Endothelial cell of umbilical vein (primary cell): ENCODE results near the gene TTBK1. TPM values are rescaled to one million over a fixed set of nuclear protein-coding genes. Genes with fewer than 3 reads are reported as not detected.

ENCODE experiments used
- BruUV-seq: library from RNA; stranded (reverse); fragments of 400-500 nt; replicated peaks from 2 replicates; lab custom pipeline; 2021; lab: Mats Ljungman, UMichigan
- CTCF ChIA-PET: fragments of 300-600, 350-600 bp; sonication (Branson Sonifier 250); formaldehyde crosslinking; loops from one replicate; lab custom pipeline; 2021; ENCODE audit warnings: antibody characterized with exemption, inconsistent platforms; lab: Charles Lee
- POLR2A ChIA-PET: fragments of 300-600, 350-600 bp; sonication (Branson Sonifier 250); formaldehyde crosslinking; loops from one replicate; lab custom pipeline; 2021; ENCODE audit warnings: antibody characterized with exemption, inconsistent platforms; lab: Charles Lee
- DNase-seq: peaks from one replicate; pipeline ENCODE4 v3.0.0-alpha.2; 2011; ENCODE audit warnings: low read depth, low spot score
- FAIRE-seq: peaks from 2 replicates; lab custom pipeline; 2011; peaks lifted over from hg19 to GRCh38; lab: Jason Lieb, UNC
- H2AFZ ChIP-seq: 2 replicates; pipeline ENCODE4 v1.6.0; 2012; ENCODE audit warnings: low read depth, low read length, control low read depth, inconsistent platforms
- H3K27ac ChIP-seq: 2 replicates; pipeline ENCODE4 v1.5.1; 2011; ENCODE audit warnings: low read depth, mild to moderate bottlenecking, control low read depth, low read length, moderate library complexity; ENCODE audit not compliant: insufficient read depth
- H3K27me3 ChIP-seq, 2 experiments: 2 replicates each; pipeline versions ENCODE4 v1.6.0 to v1.6.1; 2011; ENCODE audit warnings: low read length in 2 of 2, mixed read lengths in 1 of 2; ENCODE audit not compliant: control insufficient read depth in 2 of 2, insufficient read depth in 2 of 2
- H3K36me3 ChIP-seq, 2 experiments: 2 replicates in 1 of 2; 3 replicates in 1 of 2; pipeline ENCODE4 v1.5.1; 2011; ENCODE audit warnings: low read length in 2 of 2, mild to moderate bottlenecking in 1 of 2, moderate library complexity in 1 of 2; ENCODE audit not compliant: control insufficient read depth in 2 of 2, insufficient read depth in 2 of 2; ENCODE audit errors: extremely low read depth in 1 of 2
- H3K4me1 ChIP-seq: 3 replicates; pipeline ENCODE4 v1.5.1; 2011; ENCODE audit warnings: mild to moderate bottlenecking, low read length; ENCODE audit not compliant: control insufficient read depth, insufficient read depth; ENCODE audit errors: extremely low read depth
- H3K4me2 ChIP-seq: 2 replicates; pipeline ENCODE4 v1.6.1; 2011; ENCODE audit warnings: low read length, control low read depth, mixed read lengths; ENCODE audit not compliant: insufficient read depth
- H3K4me3 ChIP-seq, 3 experiments: fragments of 200-600 bp in 1 of 3; sonication (generic), shearing (Covaris generic) in 1 of 3; replicated peaks in 1 of 3; 2 replicates each; pipeline ENCODE4 v1.5.1; 2011 to 2016; ENCODE audit warnings: control low read depth in 3 of 3, low read length in 3 of 3, mild to moderate bottlenecking in 2 of 3, inconsistent platforms in 1 of 3, low read depth in 1 of 3, moderate library complexity in 1 of 3; ENCODE audit not compliant: insufficient read depth in 1 of 3
- H3K79me2 ChIP-seq: 2 replicates; pipeline ENCODE4 v1.6.0; 2012; ENCODE audit warnings: low read length, inconsistent platforms; ENCODE audit not compliant: control insufficient read depth, insufficient read depth
- H3K9ac ChIP-seq: replicated peaks from 2 replicates; pipeline ENCODE3; 2011; ENCODE audit warnings: low read length, control low read depth; ENCODE audit not compliant: insufficient read depth; ENCODE audit errors: extremely low read depth
- H3K9me1 ChIP-seq: replicated peaks from 3 replicates; pipeline ENCODE4 v1.6.0; 2011; ENCODE audit warnings: mild to moderate bottlenecking, low read length; ENCODE audit not compliant: control insufficient read depth, insufficient read depth; ENCODE audit errors: extremely low read depth
- H3K9me3 ChIP-seq: replicated peaks from 2 replicates; pipeline ENCODE4 v1.5.1; 2012; ENCODE audit warnings: low read length, inconsistent platforms; ENCODE audit not compliant: control insufficient read depth, insufficient read depth
- H4K20me1 ChIP-seq: replicated peaks from 2 replicates; pipeline ENCODE3; 2011; ENCODE audit warnings: mild to moderate bottlenecking, low read length; ENCODE audit not compliant: control insufficient read depth, insufficient read depth; ENCODE audit errors: extremely low read depth
- CTCF ChIP-seq, 2 donors: IDR thresholded peaks; 1 replicate in 1 of 2; 2 replicates in 1 of 2; pipeline ENCODE4 v1.5.1; 2011; ENCODE audit warnings: low read length in 2 of 2, mild to moderate bottlenecking in 2 of 2, moderate library complexity in 2 of 2, control low read depth in 1 of 2, inconsistent platforms in 1 of 2, low read depth in 1 of 2; ENCODE audit not compliant: insufficient read depth in 1 of 2; ENCODE audit errors: extremely low read depth in 1 of 2
- EZH2 ChIP-seq: IDR thresholded peaks from 2 replicates; pipeline ENCODE4 v1.6.1; 2012; ENCODE audit warnings: borderline replicate concordance, low read depth, mild to moderate bottlenecking, moderate library complexity, low read length, inconsistent platforms; ENCODE audit not compliant: severe bottlenecking
- GATA2 ChIP-seq: IDR thresholded peaks from 2 replicates; pipeline ENCODE4 v1.7.0; 2011; ENCODE audit warnings: low read depth, mild to moderate bottlenecking, moderate library complexity, mixed read lengths, low read length; ENCODE audit not compliant: insufficient read length, insufficient read depth
- MYC ChIP-seq: IDR thresholded peaks from one replicate; pipeline ENCODE4 v1.6.1; 2011; ENCODE audit warnings: mild to moderate bottlenecking, low read depth, low read length
- POLR2A ChIP-seq: IDR thresholded peaks from 2 replicates; pipeline ENCODE4 v1.6.1; 2012; ENCODE audit warnings: low read depth, mild to moderate bottlenecking, control low read depth, low read length
- POLR2AphosphoS5 ChIP-seq: IDR thresholded peaks from 2 replicates; pipeline ENCODE4 v1.6.1; 2012; ENCODE audit warnings: low read depth, mild to moderate bottlenecking, control low read depth, low read length, moderate library complexity; ENCODE audit not compliant: insufficient read depth
- dilution Hi-C: fragments of 300-500 bp; cut with MboI; formaldehyde crosslinking; loops from one replicate; pipeline ENCODE4 v1.15.0; 2019; ENCODE audit warnings: low sequenced_read_pairs; ENCODE audit not compliant: extremely low pct_ligation_motif_present
- intact Hi-C: fragments of 100-400 bp; cut with micrococcal nuclease; formaldehyde crosslinking; loops from one replicate; pipeline ENCODE4 v1.10.0; 2022
- polyA plus RNA-seq, 4 experiments: library from polyadenylated mRNA; depleted of rRNA in 3 of 4; stranded (reverse) in 3 of 4; unstranded in 1 of 4; fragments of >200 nt; gene quantifications; 2 replicates each; pipeline versions ENCODE4 v1.2.1 to v1.2.3, GENCODE V29; 2011 to 2012; ENCODE audit warnings: missing spikeins in 1 of 4
- total RNA-seq: library from RNA; stranded (reverse); gene quantifications from 2 replicates; pipeline ENCODE4 v1.2.3, GENCODE V29; 2021
- TF ChIP-seq, protein P1 (sequence below): IDR thresholded peaks from 2 replicates; pipeline ENCODE4 v1.6.1; 2011; ENCODE audit not compliant: insufficient read depth, insufficient read length

Gene TTBK1
- total and polyA plus RNA-seq, 2 donors (not counting 3 experiments of a cell fraction or from before 2014, with no cell fraction given): 0.06 TPM; not detected in 1

- Histone ChIP-seq H3K9me3 (no peaks in the 10 kb centered on the region), H3K36me3 (no peaks in the 10 kb centered on the region), H3K27ac (no peak overlapping the region), H3K27me3 (peaks cover 2 to 22% of the 10 kb centered on the region in 2 experiments), H2AFZ (no peak overlapping the region), H3K79me2 (no peaks in the 10 kb centered on the region), H3K9me1 (no peaks in the 10 kb centered on the region), H4K20me1 (no peaks in the 10 kb centered on the region), H3K9ac (no peak overlapping the region), H3K4me2 (no peak overlapping the region), H3K4me1 (no peaks in the 10 kb centered on the region), H3K4me3 (no peak overlapping the region)
- FAIRE-seq (no peak), DNase-seq (no peak)
- POLR2A ChIA-PET: no interaction called here
- intact Hi-C loops: no loop called here
- TF ChIP-seq POLR2A: no peak
- TF ChIP-seq MYC: no peak
- TF ChIP-seq CTCF (IDR thresholded peaks at IDR 0.05; ENCODE audit: extremely low read depth in 1 of 2, insufficient read depth in 1 of 2, low read depth in 1 of 2, low read length in 2 of 2): no peak
- no peak for TF ChIP-seq GATA2
- no peak for TF ChIP-seq EZH2
- TF ChIP-seq, protein P1, sequence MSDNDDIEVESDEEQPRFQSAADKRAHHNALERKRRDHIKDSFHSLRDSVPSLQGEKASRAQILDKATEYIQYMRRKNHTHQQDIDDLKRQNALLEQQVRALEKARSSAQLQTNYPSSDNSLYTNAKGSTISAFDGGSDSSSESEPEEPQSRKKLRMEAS: no peak
- no peak for TF ChIP-seq POLR2AphosphoS5
- BruUV-seq: no TSS peak
- CTCF ChIA-PET: no interaction called here
- dilution Hi-C loops: no loop called here
Measured at GRCh38 chr6:43295456-43295855, 52.2 kb downstream of the TTBK1 start.
